Neural progenitor cell (in vitro differentiated cells): ENCODE measurements around the gene MYPN.

Experiments
- CTCF ChIP-seq: fragments of 200-600 bp; sonication (generic); IDR thresholded peaks from 2 replicates; pipeline ENCODE4 v1.5.1; 2017; ENCODE audit warnings: antibody characterized with exemption, mild to moderate bottlenecking
- EZH2 ChIP-seq: fragments of 200-600 bp; sonication (generic); IDR thresholded peaks from 2 replicates; pipeline ENCODE4 v1.6.1; 2017; ENCODE audit warnings: antibody characterized with exemption, mild to moderate bottlenecking, moderate library complexity
- EZH2phosphoT487 ChIP-seq: fragments of 200-600 bp; sonication (generic); IDR thresholded peaks from 2 replicates; pipeline ENCODE4 v1.6.1; 2017; ENCODE audit warnings: antibody characterized with exemption

GRCh38 chr10:68239596-68240150 is 130.4 kb downstream of the MYPN start:
- no peak for TF ChIP-seq CTCF
- no peak for TF ChIP-seq EZH2
- TF ChIP-seq EZH2phosphoT487: no peak
